Naive thymus-derived CD4-positive, alpha-beta T cell (primary cell): ENCODE data around the gene DTNA. TPM values are rescaled to one million over a fixed set of nuclear protein-coding genes. Genes with fewer than 3 reads are reported as not detected.

ENCODE experiments used
- ATAC-seq: fragments of 150-1000 bp; cut with Tn5 transposase; 2 replicates; pipeline ENCODE4 v1.10.0; 2021; ENCODE audit warnings: mild to moderate bottlenecking, moderate library complexity
- CTCF ChIA-PET: fragments of 350-600 bp; sonication (Branson Sonifier 250); formaldehyde crosslinking; loops from one replicate; lab custom pipeline; 2021; ENCODE audit warnings: antibody characterized with exemption; lab: Charles Lee
- POLR2A ChIA-PET: fragments of 350-600 bp; sonication (Branson Sonifier 250); formaldehyde crosslinking; loops from one replicate; lab custom pipeline; 2021; ENCODE audit warnings: antibody characterized with exemption, inconsistent platforms; lab: Charles Lee
- DNase-seq, 9 donors: peaks; one replicate each; pipeline versions ENCODE4 v3.0.0 to v3.0.0-alpha.2; 2020 to 2022; ENCODE audit warnings: mixed read lengths in 1 of 9
- H3K27ac ChIP-seq: one replicate; pipeline ENCODE4 v1.7.0; 2013; ENCODE audit warnings: mild to moderate bottlenecking, low read depth, low read length, moderate library complexity
- H3K27me3 ChIP-seq, 2 donors: one replicate each; pipeline ENCODE4 v1.7.0; 2013; ENCODE audit warnings: low read length in 2 of 2, mild to moderate bottlenecking in 2 of 2, moderate library complexity in 2 of 2; ENCODE audit not compliant: control insufficient read depth in 2 of 2, insufficient read depth in 2 of 2
- H3K36me3 ChIP-seq, 3 experiments: 1 replicate in 2 of 3; 2 replicates in 1 of 3; pipeline ENCODE4 v1.7.0; 2013; ENCODE audit warnings: low read length in 3 of 3, mild to moderate bottlenecking in 3 of 3, moderate library complexity in 1 of 3; ENCODE audit not compliant: insufficient read depth in 3 of 3, control insufficient read depth in 2 of 3
- H3K4me1 ChIP-seq, 2 donors: one replicate each; pipeline ENCODE4 v1.7.0; 2013; ENCODE audit warnings: low read length in 2 of 2, mild to moderate bottlenecking in 2 of 2, moderate library complexity in 1 of 2; ENCODE audit not compliant: control insufficient read depth in 2 of 2, insufficient read depth in 2 of 2
- H3K4me3 ChIP-seq: 2 replicates; pipeline ENCODE4 v1.7.0; 2013; ENCODE audit warnings: mild to moderate bottlenecking, low read length
- H3K9me3 ChIP-seq, 3 experiments: 1 replicate in 2 of 3; 2 replicates in 1 of 3; pipeline ENCODE4 v1.7.0; 2013; ENCODE audit warnings: low read length in 3 of 3; ENCODE audit not compliant: control insufficient read depth in 2 of 3
- H3K27ac Mint-ChIP-seq, 9 donors: one replicate each; pipeline ENCODE4 v1.8.0; 2020 to 2022; ENCODE audit warnings: mixed read lengths in 9 of 9, mild to moderate bottlenecking in 8 of 9, moderate library complexity in 5 of 9, inconsistent platforms in 2 of 9
- H3K27me3 Mint-ChIP-seq, 5 donors: one replicate each; pipeline ENCODE4 v1.8.0; 2021 to 2022; ENCODE audit warnings: mixed read lengths in 5 of 5, mild to moderate bottlenecking in 1 of 5
- H3K36me3 Mint-ChIP-seq, 5 donors: one replicate each; pipeline ENCODE4 v1.8.0; 2020 to 2022; ENCODE audit warnings: mixed read lengths in 5 of 5, mild to moderate bottlenecking in 3 of 5, inconsistent platforms in 1 of 5
- H3K4me1 Mint-ChIP-seq, 7 donors: one replicate each; pipeline ENCODE4 v1.8.0; 2020 to 2022; ENCODE audit warnings: mixed read lengths in 7 of 7, mild to moderate bottlenecking in 3 of 7, inconsistent platforms in 1 of 7
- H3K4me3 Mint-ChIP-seq, 10 donors: one replicate each; pipeline ENCODE4 v1.8.0; 2020 to 2022; ENCODE audit warnings: mild to moderate bottlenecking in 10 of 10, mixed read lengths in 10 of 10, moderate library complexity in 6 of 10, inconsistent platforms in 2 of 10
- H3K9me3 Mint-ChIP-seq, 11 donors: one replicate each; pipeline ENCODE4 v1.8.0; 2020 to 2022; ENCODE audit warnings: mixed read lengths in 11 of 11, mild to moderate bottlenecking in 4 of 11, inconsistent platforms in 1 of 11, moderate library complexity in 1 of 11
- intact Hi-C, 2 donors: fragments of 100-400 bp; cut with micrococcal nuclease; formaldehyde crosslinking; loops; one replicate each; pipeline ENCODE4 v1.15.1; 2023
- polyA plus RNA-seq, 2 donors: library from polyadenylated mRNA; unstranded; fragments of 300-500 nt; fragmentation: Illumina TruSeq; gene quantifications; one replicate each; pipeline ENCODE4 v1.2.3, GENCODE V29; 2021
- total RNA-seq, 6 experiments: library from RNA in 5 of 6; stranded (reverse) in 5 of 6; gene quantifications; 1 replicate in 5 of 6; 2 replicates in 1 of 6; pipeline ENCODE4 v1.2.3 and lab custom pipeline; 2021 to 2026

The DTNA gene
- total and polyA plus RNA-seq, 7 experiments from 2014 or later, result 0.49 to 1.5 (median 0.63) TPM; not detected in 3

DNA sequence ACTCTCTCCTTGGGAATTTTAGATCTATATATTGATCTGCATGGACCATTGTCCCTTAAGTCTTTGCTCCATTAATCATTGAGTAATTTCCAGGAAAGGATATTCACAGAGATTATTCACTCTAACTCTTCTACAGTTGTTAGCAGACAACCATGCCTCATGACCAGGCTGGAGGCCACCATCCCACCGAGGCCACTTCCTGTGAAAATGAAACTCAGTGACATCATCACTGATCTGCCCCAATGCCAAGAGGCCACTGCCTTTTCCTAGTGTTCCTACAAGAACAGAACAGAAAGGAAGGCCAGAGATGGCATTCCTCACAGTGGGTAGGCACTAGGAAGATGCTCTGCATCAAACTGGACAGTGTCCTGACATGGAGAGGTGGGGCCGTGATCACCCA lies 161.3 kb downstream of the DTNA start:
- Mint-ChIP-seq H3K27ac (no peak overlapping the region), H3K4me1 (peaks cover 0 to 6% (median 1%) of the 10 kb centered on the region in 7 donors), H3K36me3 (no peaks in the 10 kb centered on the region), H3K4me3 (no peak overlapping the region), H3K27me3 (no peaks in the 10 kb centered on the region), H3K9me3 (no peaks in the 10 kb centered on the region)
- DNase-seq (no peak), ATAC-seq (no peak)
- no peaks in the 10 kb centered on the region for H3K27me3 ChIP-seq
- no peaks in the 10 kb centered on the region for H3K4me1 ChIP-seq
- no peaks in the 10 kb centered on the region for H3K9me3 ChIP-seq
- intact Hi-C loops, result no loop called here
- no peaks in the 10 kb centered on the region for H3K36me3 ChIP-seq
- no peak overlapping the region for H3K4me3 ChIP-seq
- ChIA-PET CTCF (no interaction called here), POLR2A (no interaction called here)
- H3K27ac ChIP-seq, result no peak overlapping the region

DNA sequence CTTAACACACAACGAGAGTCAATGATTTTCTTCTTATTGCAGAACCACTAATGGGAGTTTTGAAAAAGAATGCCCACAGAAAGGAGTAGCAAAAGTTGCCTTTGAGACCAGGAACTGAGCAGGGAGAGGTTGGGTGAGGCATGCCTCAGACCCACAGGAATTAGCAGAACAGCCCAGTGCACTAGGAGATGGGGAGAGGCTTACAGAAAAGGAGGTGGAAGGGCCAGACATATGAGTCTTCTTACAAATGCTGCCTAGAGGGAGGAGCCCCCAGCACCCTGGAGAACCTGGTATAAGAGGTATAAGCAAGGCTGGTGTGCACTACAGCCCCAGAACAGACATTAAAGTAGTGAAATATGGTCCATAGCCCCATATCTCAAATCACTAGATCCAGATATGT lies 162.0 kb downstream of the DTNA start:
- no peak for DNase-seq
- no peak overlapping the region for H3K4me3 ChIP-seq
- CTCF ChIA-PET, result no interaction called here

DNA sequence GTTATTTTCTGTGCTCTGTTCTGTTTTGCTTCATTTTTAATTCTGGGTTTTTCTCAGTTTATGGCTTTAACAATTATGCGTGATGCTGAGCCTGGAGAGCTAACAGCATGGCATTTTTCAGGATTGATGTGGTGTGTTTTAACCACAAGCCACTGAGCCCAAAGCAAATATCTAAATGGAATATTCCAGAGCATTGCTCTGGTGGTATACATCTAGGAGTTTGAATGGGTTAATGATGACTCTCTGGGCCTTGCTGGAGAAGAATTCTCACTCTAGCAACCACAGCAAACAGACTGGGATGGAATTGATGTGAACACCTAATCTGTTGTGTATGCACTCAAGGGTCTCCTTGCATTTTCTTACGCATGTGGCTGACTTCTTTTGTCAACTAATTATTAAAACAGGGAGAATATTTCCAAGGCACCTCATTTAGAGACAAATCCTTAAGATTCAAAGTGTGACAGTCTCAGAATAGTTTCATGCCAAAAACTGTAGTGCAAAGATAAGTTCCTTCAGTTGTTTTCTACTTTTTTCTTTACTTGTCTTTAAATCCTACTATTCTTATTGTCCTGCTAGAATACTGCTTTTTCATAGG lies 164.0 kb downstream of the DTNA start:
- CTCF ChIA-PET, result no interaction called here
- H3K4me3 ChIP-seq, result no peak overlapping the region
- no peaks in the 10 kb centered on the region for H3K36me3 Mint-ChIP-seq
- H3K27me3 ChIP-seq, result no peaks in the 10 kb centered on the region
- no peaks in the 10 kb centered on the region for H3K27me3 Mint-ChIP-seq
- H3K4me1 Mint-ChIP-seq, result peaks cover 0 to 6% (median 0%) of the 10 kb centered on the region in 7 donors
- POLR2A ChIA-PET, result no interaction called here
- H3K27ac Mint-ChIP-seq, result no peak overlapping the region
- intact Hi-C loops, result no loop called here
- no peak overlapping the region for H3K27ac ChIP-seq
- no peaks in the 10 kb centered on the region for H3K4me1 ChIP-seq
- no peaks in the 10 kb centered on the region for H3K9me3 ChIP-seq
- H3K9me3 Mint-ChIP-seq, result no peaks in the 10 kb centered on the region
- no peaks in the 10 kb centered on the region for H3K36me3 ChIP-seq
- DNase-seq (no peak), ATAC-seq (no peak)
- no peak overlapping the region for H3K4me3 Mint-ChIP-seq

More for the DNA sequence above, 162.0 kb downstream of the DTNA start:
- Mint-ChIP-seq H3K9me3 (no peaks in the 10 kb centered on the region), H3K27me3 (no peaks in the 10 kb centered on the region), H3K4me3 (no peak overlapping the region), H3K36me3 (no peaks in the 10 kb centered on the region), H3K4me1 (peaks cover 0 to 6% (median 0%) of the 10 kb centered on the region in 7 donors), H3K27ac (no peak overlapping the region)
- H3K27ac ChIP-seq, result no peak overlapping the region
- no peaks in the 10 kb centered on the region for H3K9me3 ChIP-seq
- POLR2A ChIA-PET, result no interaction called here
- ATAC-seq, result no peak
- no peaks in the 10 kb centered on the region for H3K36me3 ChIP-seq
- no peaks in the 10 kb centered on the region for H3K4me1 ChIP-seq
- no peaks in the 10 kb centered on the region for H3K27me3 ChIP-seq
- intact Hi-C loops, result no loop called here

DNA sequence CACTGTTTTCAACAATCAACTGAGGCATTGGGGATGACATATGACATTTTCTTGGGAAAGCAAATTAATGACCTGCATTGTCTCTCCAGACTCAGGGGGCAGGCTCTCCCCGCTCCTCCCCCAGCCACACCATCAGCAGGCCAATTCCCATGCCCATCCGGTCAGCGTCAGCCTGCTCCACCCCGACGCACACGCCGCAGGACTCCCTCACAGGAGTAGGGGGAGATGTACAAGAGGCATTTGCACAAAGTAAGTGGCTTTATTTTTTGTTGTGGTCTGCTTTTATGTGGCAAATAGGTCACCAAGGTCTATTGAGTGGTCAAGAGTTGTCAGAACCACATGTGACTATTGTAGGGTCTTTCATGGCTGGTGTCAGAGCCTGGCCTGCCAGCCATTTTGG lies 165.1 kb downstream of the DTNA start:
- Mint-ChIP-seq H3K9me3 (no peaks in the 10 kb centered on the region), H3K27ac (no peak overlapping the region), H3K36me3 (no peaks in the 10 kb centered on the region), H3K27me3 (peaks cover 0 to 1% (median 0%) of the 10 kb centered on the region in 5 donors), H3K4me1 (peaks cover 0 to 6% (median under 1%) of the 10 kb centered on the region in 7 donors), H3K4me3 (no peak overlapping the region)
- H3K4me3 ChIP-seq, result no peak overlapping the region
- H3K27ac ChIP-seq, result no peak overlapping the region
- DNase-seq (no peak), ATAC-seq (no peak)
- ChIA-PET CTCF (no interaction called here), POLR2A (no interaction called here)
- H3K36me3 ChIP-seq, result no peaks in the 10 kb centered on the region
- intact Hi-C loops, result no loop called here
- no peaks in the 10 kb centered on the region for H3K4me1 ChIP-seq
- no peaks in the 10 kb centered on the region for H3K9me3 ChIP-seq
- H3K27me3 ChIP-seq, result no peaks in the 10 kb centered on the region

DNA sequence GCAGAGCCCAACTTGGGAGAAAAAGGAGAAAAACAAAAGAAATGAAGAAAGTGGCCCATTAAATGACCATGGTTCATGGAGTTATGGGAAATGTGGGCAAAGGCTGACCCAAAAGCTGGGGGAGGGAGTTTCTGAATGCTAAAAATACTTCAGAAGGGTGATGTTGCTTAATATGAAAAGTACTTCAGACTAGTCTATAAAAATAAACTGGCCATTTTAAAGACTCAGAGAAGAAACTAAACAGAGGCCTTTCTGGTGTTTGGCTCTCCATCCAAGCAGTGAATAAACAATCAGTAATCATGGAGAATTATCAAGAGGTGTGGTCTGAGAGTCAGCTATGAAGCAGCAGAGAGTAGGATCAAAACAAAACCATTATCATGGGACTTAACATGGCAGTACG lies 170.3 kb downstream of the DTNA start:
- no peaks in the 10 kb centered on the region for H3K36me3 Mint-ChIP-seq
- H3K4me1 Mint-ChIP-seq, result peaks cover 0 to 2% (median 0%) of the 10 kb centered on the region in 7 donors
- no peaks in the 10 kb centered on the region for H3K27me3 ChIP-seq
- H3K27ac Mint-ChIP-seq, result no peak overlapping the region
- H3K9me3 Mint-ChIP-seq, result no peaks in the 10 kb centered on the region
- H3K27me3 Mint-ChIP-seq, result peaks cover 0 to 4% (median 2%) of the 10 kb centered on the region in 5 donors
- ChIA-PET CTCF (no interaction called here), POLR2A (no interaction called here)
- intact Hi-C loops, result no loop called here
- no peak overlapping the region for H3K27ac ChIP-seq
- no peaks in the 10 kb centered on the region for H3K9me3 ChIP-seq
- H3K4me3 Mint-ChIP-seq, result no peak overlapping the region
- no peaks in the 10 kb centered on the region for H3K4me1 ChIP-seq
- no peak for DNase-seq
- no peak for ATAC-seq
- no peak overlapping the region for H3K4me3 ChIP-seq
- no peaks in the 10 kb centered on the region for H3K36me3 ChIP-seq

DNA sequence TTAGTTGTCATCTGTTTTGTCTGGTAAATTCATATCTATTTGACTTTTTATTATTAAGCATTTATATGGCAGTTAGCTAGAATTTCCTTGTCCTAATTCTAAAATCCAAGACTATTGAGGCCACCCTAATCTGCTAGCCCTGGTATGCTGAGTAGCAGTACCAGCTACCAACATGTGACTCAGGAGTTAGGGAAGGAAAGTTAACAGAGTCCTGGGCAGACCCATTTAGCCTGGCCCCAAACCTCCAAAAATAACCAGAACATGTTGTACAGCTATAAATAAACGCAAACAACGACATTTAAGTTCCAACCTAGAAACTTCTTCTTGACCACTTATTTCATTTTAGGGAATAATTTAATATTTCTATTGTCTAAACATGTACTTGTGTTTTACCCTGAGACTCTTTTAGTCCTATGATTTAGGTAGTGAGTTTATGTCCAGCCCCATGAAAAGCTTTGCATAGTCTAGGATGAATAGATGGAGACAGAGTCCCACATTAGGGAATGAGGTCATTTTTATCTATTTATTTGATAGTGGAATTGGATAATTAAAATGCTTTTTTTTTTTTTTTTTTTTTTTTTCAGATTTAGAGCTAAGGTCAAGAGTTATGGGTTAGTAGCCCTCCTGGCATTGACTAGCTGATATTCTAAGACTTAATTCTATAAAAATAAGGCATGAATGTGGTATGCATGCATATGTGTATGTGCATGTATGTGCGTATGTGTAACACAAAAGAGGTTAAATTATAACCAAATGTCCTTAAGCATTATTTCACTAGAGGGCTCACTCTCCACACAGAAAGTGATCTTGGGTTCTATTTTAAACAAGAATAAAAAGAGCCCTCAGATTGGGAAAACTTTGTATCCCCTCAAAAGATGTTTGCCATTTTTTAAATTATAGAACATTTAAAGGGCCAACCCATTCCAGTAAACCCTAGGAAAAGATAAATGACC lies 171.1 kb downstream of the DTNA start:
- Histone ChIP-seq H3K4me3 (no peak overlapping the region), H3K27me3 (no peaks in the 10 kb centered on the region), H3K4me1 (no peaks in the 10 kb centered on the region), H3K27ac (no peak overlapping the region), H3K9me3 (no peaks in the 10 kb centered on the region), H3K36me3 (no peaks in the 10 kb centered on the region)
- ATAC-seq (no peak), DNase-seq (no peak)
- ChIA-PET POLR2A (no interaction called here), CTCF (interaction anchor here (0.6 kb wide), 1 partner anchor 28 kb away, joined by 3 read pairs; no protein-coding TSS in a partner anchor)
- intact Hi-C loops, result no loop called here
- Mint-ChIP-seq H3K36me3 (no peaks in the 10 kb centered on the region), H3K27me3 (peaks cover 0 to 4% (median 2%) of the 10 kb centered on the region in 5 donors), H3K27ac (no peak overlapping the region), H3K9me3 (no peaks in the 10 kb centered on the region), H3K4me3 (no peak overlapping the region), H3K4me1 (peaks cover 0 to 1% (median 0%) of the 10 kb centered on the region in 7 donors)
